Left renal cortex interstitium (tissue), 4 donors: ENCODE measurements around the gene HHEX. TPM values are rescaled to one million over a fixed set of nuclear protein-coding genes. Genes with fewer than 3 reads are reported as not detected.
"Not testable (repeated sequence)": the region's sequence is repeated elsewhere in the genome, so short reads cannot be mapped to it uniquely, and the experiment has no call there.

ENCODE experiments used
- DNase-seq, 4 donors: peaks; one replicate each; pipeline ENCODE4 v3.0.0-alpha.2; 2013; ENCODE audit warnings: low read depth in 4 of 4, low spot score in 2 of 4, missing footprints in 1 of 4
- polyA plus RNA-seq, 4 donors: library from polyadenylated mRNA; unstranded; fragments of 120-200 nt; gene quantifications; one replicate each; pipeline ENCODE4 v1.2.1, GENCODE V29; 2013; ENCODE audit not compliant: insufficient read length in 4 of 4

HHEX gene
- polyA plus RNA-seq, result 1 to 10 TPM; 7.8 to 9.5 (median 8.4) TPM

DNA sequence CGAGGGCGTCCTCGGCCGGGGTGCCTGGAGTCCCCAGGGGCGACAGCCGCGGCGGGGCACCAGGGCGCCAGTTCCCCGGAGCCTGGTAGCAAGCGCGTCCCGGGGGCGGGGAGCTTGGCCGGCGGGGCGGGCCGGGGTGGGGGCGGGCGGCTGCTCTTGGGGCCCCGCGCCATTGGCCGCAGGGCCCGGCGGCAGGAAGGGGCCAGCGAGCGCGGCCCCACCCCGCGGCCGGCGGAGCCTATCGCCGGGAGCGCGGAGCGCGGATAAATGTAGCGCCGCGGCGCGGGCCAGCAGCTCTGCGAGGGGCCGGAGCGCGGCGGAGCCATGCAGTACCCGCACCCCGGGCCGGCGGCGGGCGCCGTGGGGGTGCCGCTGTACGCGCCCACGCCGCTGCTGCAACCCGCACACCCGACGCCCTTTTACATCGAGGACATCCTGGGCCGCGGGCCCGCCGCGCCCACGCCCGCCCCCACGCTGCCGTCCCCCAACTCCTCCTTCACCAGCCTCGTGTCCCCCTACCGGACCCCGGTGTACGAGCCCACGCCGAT is at the start of gene HHEX:
TSS of gene HHEX (plus strand) at position 293 of the 548 bp plus-strand sequence. CDS start at position 325, 32 bp downstream.
- peak in 1 of 4 donors; percentile 9 for DNase-seq

DNA sequence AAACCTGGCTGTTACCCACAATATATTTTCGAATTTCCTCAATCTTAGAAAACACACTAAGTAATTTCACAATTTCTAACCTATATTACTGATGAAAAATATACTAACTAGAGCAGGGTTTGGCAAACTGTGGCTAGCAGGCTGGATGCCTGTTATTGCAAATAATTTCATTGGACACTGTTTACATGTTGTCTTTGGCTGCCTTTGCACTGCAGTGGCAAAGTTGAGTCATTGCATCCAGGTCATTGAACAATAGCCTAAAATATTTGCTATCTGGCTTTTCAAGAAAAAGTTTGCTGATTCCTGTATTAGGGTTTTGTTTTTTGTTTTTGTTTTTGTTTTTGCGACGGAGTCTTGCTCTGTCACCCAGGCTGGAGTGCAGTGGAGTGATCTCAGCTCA is 49.6 kb upstream of the HHEX start:
- no peak for DNase-seq

DNA sequence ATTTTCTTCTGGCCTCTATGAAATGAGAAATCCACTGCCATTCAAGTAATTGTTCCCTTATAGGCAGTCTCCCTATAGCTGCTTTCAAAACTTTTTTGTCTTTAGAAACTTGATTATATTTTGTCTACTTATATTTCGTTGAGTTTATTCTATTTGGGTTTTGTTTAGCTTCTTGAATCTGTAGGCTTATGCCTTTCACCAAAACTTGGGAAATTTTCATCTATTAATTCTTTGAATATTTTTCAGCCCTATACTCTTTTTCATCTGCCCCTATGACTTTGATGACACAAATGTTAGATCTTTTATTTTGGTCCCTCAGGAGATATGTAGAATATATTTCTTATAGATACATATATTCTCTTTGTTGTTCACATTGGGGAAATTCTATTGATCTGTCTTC is 48.3 kb upstream of the HHEX start:
- no peak for DNase-seq

GRCh38 chr10:92644921-92645320 is 44.8 kb upstream of the HHEX start:
- no peak for DNase-seq

DNA sequence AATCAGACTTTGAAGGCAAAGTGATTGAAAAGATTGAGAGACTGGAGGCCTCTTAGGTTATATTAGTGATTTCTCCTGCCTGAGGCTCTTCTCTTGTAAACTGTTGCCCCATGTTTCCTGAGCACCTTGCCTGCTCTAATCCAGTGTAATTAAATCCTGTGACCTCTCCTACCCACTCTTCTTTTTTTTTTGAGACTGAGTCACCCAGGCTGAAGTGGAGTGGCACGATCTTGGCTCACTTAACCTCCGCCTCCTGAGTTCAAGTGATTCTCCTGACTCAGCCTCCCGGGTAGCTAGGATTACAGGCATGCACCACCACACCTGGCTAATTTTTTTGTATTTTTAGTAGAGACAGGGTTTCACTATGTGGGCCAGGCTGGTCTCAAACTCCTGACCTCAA is 38.9 kb upstream of the HHEX start:
- DNase-seq, result not testable (repeated sequence)

DNA sequence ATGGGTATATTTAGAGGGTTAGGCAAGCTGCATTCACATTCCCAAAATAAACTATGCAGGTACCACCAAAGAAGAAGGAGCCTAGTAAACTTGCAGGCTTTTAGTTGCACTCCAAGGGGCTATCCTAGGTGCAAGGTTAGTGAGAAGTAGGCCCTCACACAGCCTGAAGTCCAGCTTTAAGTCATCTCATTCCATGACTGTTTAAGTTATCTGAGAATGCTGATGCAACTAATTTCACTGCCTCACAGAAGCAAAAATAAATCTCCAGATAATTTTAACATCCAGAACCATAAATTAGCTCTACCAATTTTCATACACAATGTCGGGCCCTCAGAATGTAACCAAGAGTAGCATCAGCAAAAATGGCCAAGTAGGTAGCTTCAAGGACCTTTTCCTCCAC is 34.3 kb upstream of the HHEX start:
- no peak for DNase-seq

GRCh38 chr10:92656266-92656961 is 33.3 kb upstream of the HHEX start:
- no peak for DNase-seq

DNA sequence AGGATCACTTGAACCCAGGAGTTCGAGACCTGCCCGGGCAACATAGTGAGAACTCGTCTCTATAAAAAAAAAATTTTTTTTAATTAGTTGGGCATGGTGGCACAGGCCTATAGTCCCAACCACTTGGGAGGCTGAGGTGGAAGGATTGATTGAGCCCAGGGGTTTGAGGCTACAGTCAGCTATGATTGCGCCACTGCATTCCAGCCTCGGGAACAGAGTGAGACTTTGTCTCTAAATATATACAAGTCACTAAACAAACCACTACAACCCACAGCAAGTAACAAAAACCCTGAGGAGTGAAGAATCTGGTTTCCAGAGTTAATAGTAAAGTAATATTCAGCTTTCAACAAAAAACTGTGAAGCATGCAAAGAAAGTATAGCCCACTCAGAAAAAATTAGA is 32.7 kb upstream of the HHEX start:
- DNase-seq, result no peak

DNA sequence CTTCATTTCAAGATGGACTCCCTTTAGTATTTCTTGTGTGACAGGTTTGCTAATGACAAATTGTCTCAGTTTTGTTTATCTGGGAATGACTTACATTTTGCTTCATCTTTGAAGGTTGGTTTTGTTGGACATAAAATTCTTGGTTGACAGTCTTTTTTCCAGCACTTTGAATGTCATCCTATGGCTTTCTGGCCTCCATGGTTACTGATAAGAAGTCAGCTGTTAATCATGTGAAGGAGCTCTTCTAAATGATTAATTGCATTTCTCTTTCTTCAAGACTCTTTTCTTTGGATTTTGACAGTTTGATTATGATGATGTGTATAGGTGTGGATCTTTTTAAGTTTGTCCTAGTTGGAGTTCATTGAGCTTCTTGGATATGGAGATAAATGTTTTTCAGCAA is 26.9 kb upstream of the HHEX start:
- DNase-seq, result no peak

DNA sequence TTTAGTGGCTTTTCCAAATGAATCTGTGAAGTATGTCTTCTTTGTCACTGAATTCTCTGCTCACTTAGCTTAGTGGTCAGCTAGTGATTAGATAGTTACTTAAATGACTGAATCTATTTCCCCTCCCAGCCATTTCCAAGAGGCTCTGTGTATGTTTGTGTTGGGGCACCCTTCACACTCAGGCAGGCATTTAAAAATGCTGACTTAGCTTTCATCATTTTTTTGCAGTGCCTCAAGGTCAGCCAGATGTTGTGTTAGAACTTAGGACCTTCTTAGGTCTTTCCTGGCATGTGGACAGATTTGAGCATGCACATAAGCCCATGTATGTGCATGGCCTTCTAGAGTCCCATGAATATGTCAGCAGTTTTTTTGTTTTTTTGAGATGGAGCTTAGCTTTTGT is 25.4 kb upstream of the HHEX start:
- DNase-seq, result no peak

- no peak for DNase-seq
Observed at GRCh38 chr10:92667078-92667477, 22.7 kb upstream of the HHEX start.

DNA sequence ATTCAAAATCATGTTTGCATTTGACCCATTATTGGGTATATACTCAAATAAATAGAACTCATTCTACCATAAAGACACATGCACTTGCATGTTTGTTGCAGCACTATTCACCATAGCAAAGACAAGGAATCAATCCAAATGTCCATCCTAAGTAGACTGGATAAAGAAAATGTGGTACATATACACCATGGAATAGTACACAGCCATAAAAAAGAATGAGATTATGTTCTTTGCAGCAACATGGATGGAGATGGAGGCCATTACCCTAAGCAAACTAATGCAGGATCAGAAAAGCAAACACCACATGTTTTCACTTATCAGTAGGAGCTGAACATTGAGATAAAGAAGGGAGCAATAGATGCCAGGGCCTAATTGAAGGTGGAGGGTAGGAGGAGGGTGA is 12.0 kb upstream of the HHEX start:
- DNase-seq, result no peak

- no peak for DNase-seq
Observed at GRCh38 chr10:92678206-92678605, 11.5 kb upstream of the HHEX start.

DNA sequence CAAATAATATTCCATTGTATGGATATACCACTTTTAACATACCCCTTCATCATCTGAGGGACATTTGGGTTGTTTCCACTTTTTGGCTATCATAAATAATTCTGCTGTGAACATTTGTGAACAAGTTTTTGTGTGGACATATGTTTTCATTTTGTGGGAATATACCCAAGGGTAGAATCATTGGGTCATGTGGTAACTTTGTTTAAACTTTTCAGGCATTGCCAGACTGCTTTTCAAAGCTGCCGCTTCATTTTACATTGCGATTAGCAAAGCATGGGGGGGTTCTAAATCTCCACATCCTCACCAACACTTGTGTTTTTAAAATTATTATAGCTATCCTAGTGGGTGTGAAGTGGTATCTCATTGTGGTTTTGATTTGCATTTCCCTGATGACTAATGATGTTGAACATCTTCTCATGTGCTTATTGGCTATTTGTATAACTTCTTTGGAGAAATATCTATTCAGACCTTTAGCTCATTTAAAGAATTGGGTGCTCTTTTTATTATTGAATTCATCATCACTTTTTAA is 8.4 kb upstream of the HHEX start:
- no peak for DNase-seq

DNA sequence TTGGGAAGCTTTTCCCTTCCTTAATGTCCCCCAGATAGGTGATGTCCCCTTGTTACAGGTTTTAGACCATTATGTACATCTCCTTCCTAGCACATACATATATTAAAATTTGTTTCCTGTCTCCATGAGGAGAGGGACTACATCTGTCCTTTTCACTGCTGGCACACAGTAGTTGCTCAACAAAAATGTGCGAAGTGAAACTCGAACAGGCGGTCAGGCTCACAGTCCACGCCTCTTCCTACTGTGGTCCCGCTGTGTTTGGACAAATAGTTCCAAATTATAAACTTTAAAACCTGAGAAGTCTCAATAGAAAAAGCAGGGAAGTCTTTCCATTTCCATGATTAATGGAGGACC is 1.2 kb upstream of the HHEX start:
- DNase-seq, result no peak

DNA sequence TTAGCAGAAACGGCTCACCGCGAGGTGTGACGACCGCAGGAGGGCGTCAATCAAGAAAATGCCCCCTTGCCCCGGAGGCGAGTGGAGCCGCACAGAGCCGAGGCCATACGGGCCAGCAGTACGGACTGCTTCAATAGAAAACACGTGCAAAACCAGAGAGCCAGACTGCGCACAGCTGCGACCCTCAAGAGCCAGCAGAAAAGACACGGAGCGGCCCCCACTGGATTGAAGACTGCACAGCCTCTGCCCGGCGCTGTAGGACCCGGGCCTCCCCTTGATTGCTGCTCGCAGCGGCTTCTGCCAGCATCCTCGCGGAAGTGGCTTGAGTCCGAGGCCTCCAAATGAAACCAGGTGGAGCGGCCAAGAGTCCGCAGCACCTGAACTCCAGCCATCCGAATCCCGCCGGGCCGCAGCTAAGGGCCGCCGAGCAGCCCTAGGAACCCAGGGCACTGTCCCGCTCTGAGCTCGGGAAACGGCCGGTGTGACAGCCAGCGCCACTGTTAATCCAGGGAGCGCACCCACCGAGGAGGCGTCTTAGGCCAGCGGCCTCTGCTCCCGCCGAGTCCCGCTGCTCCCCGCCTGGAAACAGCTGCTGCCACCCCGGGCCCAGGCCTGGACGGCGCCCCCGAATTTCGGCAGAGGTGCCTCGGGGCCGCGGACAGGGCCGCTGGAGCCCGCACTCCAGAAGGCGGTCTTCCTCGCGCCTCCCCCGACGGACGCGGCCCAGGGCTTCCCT is 660 bp upstream of the HHEX start:
- peak in 1 of 4 donors; percentile 15 for DNase-seq

DNA sequence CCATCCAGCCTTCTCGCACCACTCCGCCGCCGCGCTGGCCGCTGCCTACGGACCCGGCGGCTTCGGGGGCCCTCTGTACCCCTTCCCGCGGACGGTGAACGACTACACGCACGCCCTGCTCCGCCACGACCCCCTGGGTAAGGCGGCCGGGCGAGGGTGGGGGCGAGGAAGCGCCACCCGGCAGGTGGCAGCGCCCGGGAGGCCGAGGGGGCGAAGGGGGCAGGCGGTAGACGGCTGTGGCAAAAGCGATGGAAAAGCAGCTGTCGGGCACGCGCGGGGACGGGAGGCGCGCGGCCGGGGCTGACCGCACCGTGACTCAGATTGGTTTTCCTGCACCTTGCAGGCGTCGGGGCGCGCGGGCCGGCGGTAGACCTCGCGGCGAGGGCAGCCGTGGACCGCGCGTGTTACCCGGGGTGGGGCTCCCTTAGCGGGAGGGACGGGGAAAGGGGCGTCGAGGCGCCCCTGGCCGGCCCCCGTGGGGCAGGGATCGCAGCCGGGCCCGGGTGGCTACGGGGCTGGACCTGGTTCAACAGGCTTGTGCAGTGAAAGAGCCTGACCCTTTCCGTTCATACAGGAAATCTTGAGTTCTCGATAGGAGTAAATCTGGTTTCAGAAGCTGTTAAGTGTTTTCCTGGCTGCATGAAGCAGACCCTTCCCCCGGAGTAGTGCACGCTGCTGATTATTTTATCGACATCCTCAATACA is 608 bp downstream of the HHEX start:
- peak in 1 of 4 donors; percentile 37 for DNase-seq

GRCh38 chr10:92690915-92691590 is 1.3 kb downstream of the HHEX start:
- DNase-seq, result no peak

- no peak for DNase-seq
Observed at GRCh38 chr10:92691591-92692079, 1.9 kb downstream of the HHEX start.

GRCh38 chr10:92692080-92692671 is 2.4 kb downstream of the HHEX start:
- DNase-seq, result no peak
